Measurements from ENCODE around the gene TNFSF10.

DNA sequence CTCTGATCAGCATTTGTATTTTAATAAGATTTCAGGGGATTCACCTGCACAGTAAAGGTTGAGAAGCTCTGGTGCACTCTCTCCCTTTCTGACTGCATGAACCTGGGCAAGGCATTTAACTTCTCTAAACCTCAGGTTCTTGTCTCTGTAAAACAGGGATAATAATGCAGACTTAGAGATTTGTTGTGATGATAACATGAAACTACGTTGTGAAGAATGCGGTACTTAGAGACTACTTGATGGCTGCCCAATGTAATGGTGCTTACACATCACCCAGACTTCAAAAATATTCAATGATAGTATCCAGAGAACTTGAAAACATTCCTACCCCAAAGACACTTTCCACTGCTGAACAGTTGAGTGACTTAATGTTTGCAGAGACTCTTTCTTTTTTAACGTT is 19.8 kb upstream of the TNFSF10 start:
- TF ChIP-seq EZH2 (IDR thresholded peaks at IDR 0.05; ENCODE audit: insufficient read depth, poor library complexity, severe bottlenecking) (no peak), EZH2phosphoT487 (IDR thresholded peaks at IDR 0.05; ENCODE audit: insufficient read depth, low read depth) (no peak)

Data from GM23248 (cell line).